Stomach smooth muscle (tissue), 2 donors: ENCODE data around the gene CYFIP1.

Source experiments
- H3K27ac ChIP-seq: one replicate; pipeline ENCODE4 v1.7.0; 2013; ENCODE audit warnings: mild to moderate bottlenecking, low read length, inconsistent platforms
- H3K27me3 ChIP-seq, 2 donors: one replicate each; pipeline ENCODE4 v1.7.0; 2013; ENCODE audit warnings: low read length in 2 of 2; ENCODE audit not compliant: insufficient read depth in 2 of 2, control insufficient read depth in 1 of 2
- H3K36me3 ChIP-seq, 2 donors: one replicate each; pipeline ENCODE4 v1.7.0; 2013; ENCODE audit warnings: low read length in 2 of 2; ENCODE audit not compliant: control insufficient read depth in 2 of 2, insufficient read depth in 2 of 2
- H3K4me1 ChIP-seq: one replicate; pipeline ENCODE4 v1.7.0; 2013; ENCODE audit warnings: low read length; ENCODE audit not compliant: control insufficient read depth, insufficient read depth
- H3K4me3 ChIP-seq, 2 donors: one replicate each; pipeline ENCODE4 v1.7.0; 2013; ENCODE audit warnings: low read length in 2 of 2
- H3K9ac ChIP-seq, 2 donors: one replicate each; pipeline ENCODE4 v1.7.0; 2013; ENCODE audit warnings: low read length in 2 of 2, mild to moderate bottlenecking in 1 of 2
- H3K9me3 ChIP-seq, 2 donors: one replicate each; pipeline ENCODE4 v1.7.0; 2013; ENCODE audit warnings: low read length in 2 of 2; ENCODE audit not compliant: control insufficient read depth in 2 of 2
- donor health status: healthy.
- donor health status: Pancreatic carcinoma.

CYFIP1 gene

GRCh38 chr15:22917556-22917955 lies 62.6 kb downstream of the CYFIP1 start:
- Histone ChIP-seq H3K9ac (no peak overlapping the region), H3K36me3 (peaks cover 31 to 57% of the 10 kb centered on the region in 2 donors), H3K27ac (no peak overlapping the region), H3K9me3 (no peaks in the 10 kb centered on the region), H3K4me3 (no peak overlapping the region), H3K27me3 (no peaks in the 10 kb centered on the region), H3K4me1 (no peaks in the 10 kb centered on the region)

DNA sequence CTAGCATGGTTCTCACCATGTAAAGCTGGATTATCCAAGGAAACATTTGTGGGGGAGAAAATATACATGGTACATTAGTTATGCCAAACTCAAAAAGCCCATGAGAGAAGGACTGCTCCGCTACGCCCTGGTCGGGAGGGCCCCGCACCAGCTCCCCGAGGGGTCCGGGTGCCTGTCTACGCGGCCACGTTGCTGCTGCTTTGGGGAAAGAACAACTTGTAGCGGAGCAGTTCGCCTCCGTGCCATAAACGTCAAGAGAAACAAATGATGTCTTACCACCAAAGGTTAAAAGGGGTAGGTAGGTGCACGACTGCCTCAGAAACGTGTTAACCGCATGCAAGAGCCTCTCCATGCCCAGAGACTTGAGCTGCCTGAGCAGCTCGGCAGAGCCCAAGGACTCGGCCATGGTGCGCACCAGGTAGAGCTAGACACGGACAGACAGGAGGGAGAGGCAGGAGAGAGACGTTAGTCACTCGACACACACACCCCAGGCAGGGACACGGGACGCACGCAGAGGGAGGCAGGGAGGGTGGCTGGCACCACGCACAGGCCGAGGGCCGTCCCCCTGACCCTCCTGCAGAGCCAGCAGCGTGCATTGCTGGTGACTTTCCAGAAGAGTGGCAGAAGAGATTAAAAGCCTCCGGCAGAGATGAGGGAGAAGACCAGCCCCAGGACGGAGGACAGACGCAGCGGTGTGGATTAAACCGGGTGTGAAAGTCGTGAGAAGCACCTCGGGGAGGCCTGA lies 63.4 kb downstream of the CYFIP1 start:
- Histone ChIP-seq H3K9ac (no peak overlapping the region), H3K36me3 (peaks cover 37 to 58% of the 10 kb centered on the region in 2 donors), H3K9me3 (no peaks in the 10 kb centered on the region), H3K4me3 (no peak overlapping the region), H3K27ac (no peak overlapping the region), H3K4me1 (no peaks in the 10 kb centered on the region), H3K27me3 (no peaks in the 10 kb centered on the region)

- H3K9me3 ChIP-seq = no peaks in the 10 kb centered on the region
- H3K4me1 ChIP-seq = no peaks in the 10 kb centered on the region
- H3K36me3 ChIP-seq = peaks cover 45 to 66% of the 10 kb centered on the region in 2 donors
- no peak overlapping the region for H3K4me3 ChIP-seq
- H3K27me3 ChIP-seq = no peaks in the 10 kb centered on the region
- H3K27ac ChIP-seq = no peak overlapping the region
- no peak overlapping the region for H3K9ac ChIP-seq
Measured at GRCh38 chr15:22915866-22916515, 64.2 kb downstream of the CYFIP1 start.

- Histone ChIP-seq H3K27ac (no peak overlapping the region), H3K27me3 (no peaks in the 10 kb centered on the region), H3K9ac (no peak overlapping the region), H3K9me3 (no peaks in the 10 kb centered on the region), H3K4me1 (no peaks in the 10 kb centered on the region), H3K4me3 (no peak overlapping the region), H3K36me3 (peaks cover 63 to 77% of the 10 kb centered on the region in 2 donors)
Measured at GRCh38 chr15:22913646-22914380, 66.4 kb downstream of the CYFIP1 start.

- no peaks in the 10 kb centered on the region for H3K4me1 ChIP-seq
- H3K9me3 ChIP-seq = no peaks in the 10 kb centered on the region
- no peak overlapping the region for H3K27ac ChIP-seq
- no peak overlapping the region for H3K9ac ChIP-seq
- H3K27me3 ChIP-seq = no peaks in the 10 kb centered on the region
- no peak overlapping the region for H3K4me3 ChIP-seq
- peaks cover 64 to 71% of the 10 kb centered on the region in 2 donors for H3K36me3 ChIP-seq
Measured at GRCh38 chr15:22912256-22912655, 67.9 kb downstream of the CYFIP1 start.

GRCh38 chr15:22911306-22911705 lies 68.9 kb downstream of the CYFIP1 start:
- Histone ChIP-seq H3K4me3 (no peak overlapping the region), H3K9ac (no peak overlapping the region), H3K27me3 (no peaks in the 10 kb centered on the region), H3K27ac (no peak overlapping the region), H3K9me3 (no peaks in the 10 kb centered on the region), H3K4me1 (no peaks in the 10 kb centered on the region), H3K36me3 (peaks cover 55 to 70% of the 10 kb centered on the region in 2 donors)

GRCh38 chr15:22908830-22909229 lies 71.3 kb downstream of the CYFIP1 start:
- H3K36me3 ChIP-seq = peaks cover 48 to 54% of the 10 kb centered on the region in 2 donors
- no peak overlapping the region for H3K4me3 ChIP-seq
- no peak overlapping the region for H3K9ac ChIP-seq
- no peak overlapping the region for H3K27ac ChIP-seq
- no peaks in the 10 kb centered on the region for H3K27me3 ChIP-seq
- H3K9me3 ChIP-seq = no peaks in the 10 kb centered on the region
- H3K4me1 ChIP-seq = no peaks in the 10 kb centered on the region

DNA sequence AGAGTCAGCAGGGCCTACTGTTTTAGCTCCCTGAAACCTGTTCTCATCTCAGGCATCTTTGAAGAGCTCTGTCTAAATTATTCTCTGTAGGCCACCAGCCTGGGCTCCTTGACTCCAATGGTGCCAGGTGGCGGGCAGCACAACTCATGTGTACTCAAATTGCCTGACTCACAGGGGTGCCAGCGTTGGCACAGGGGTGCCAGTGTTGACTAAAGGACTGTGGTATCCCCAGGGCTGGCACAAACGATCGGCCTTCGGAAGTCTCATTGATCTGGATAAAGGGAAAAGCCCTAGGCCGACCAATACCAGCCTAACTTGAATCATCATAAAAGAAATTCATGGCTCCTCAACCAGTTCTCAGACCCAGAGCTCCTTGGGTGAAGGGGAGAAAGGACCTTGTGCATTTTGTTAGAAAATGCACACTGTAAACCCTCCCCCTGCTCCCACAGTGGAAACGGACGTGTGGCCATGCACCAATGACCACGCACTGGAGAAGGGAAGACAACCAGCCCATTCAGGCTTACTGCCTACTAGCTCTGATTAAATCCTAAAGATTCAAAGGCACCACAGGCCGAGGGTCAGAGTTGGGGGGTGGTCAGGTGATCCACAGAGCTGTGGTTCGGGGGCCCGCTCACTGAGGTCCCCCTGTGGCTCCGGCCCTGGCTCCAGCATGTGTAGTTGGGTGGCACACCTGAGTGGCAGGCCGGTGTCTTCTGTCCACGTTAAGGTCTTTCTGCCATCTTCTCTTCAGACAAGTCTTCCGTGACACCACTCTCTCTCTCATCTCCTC lies 72.8 kb downstream of the CYFIP1 start:
- Histone ChIP-seq H3K4me1 (no peaks in the 10 kb centered on the region), H3K36me3 (peaks cover 59% of the 10 kb centered on the region in 2 donors)

GRCh38 chr15:22904736-22905135 lies 75.4 kb downstream of the CYFIP1 start:
- H3K9me3 ChIP-seq = no peaks in the 10 kb centered on the region
- H3K4me3 ChIP-seq = no peak overlapping the region
- no peaks in the 10 kb centered on the region for H3K27me3 ChIP-seq
- no peak overlapping the region for H3K9ac ChIP-seq
- H3K36me3 ChIP-seq = peaks cover 44 to 53% of the 10 kb centered on the region in 2 donors
- H3K4me1 ChIP-seq = no peaks in the 10 kb centered on the region
- no peak overlapping the region for H3K27ac ChIP-seq

More for the DNA sequence above, 72.8 kb downstream of the CYFIP1 start:
- no peaks in the 10 kb centered on the region for H3K27me3 ChIP-seq
- no peaks in the 10 kb centered on the region for H3K9me3 ChIP-seq
- no peak overlapping the region for H3K27ac ChIP-seq
- no peak overlapping the region for H3K9ac ChIP-seq
- no peak overlapping the region for H3K4me3 ChIP-seq

- no peaks in the 10 kb centered on the region for H3K27me3 ChIP-seq
- no peak overlapping the region for H3K9ac ChIP-seq
- H3K9me3 ChIP-seq = no peaks in the 10 kb centered on the region
- peaks cover 43 to 50% of the 10 kb centered on the region in 2 donors for H3K36me3 ChIP-seq
- no peaks in the 10 kb centered on the region for H3K4me1 ChIP-seq
- no peak overlapping the region for H3K4me3 ChIP-seq
- H3K27ac ChIP-seq = no peak overlapping the region
Measured at GRCh38 chr15:22903961-22904534, 76.1 kb downstream of the CYFIP1 start.
